ENCODE data around the gene PIF1.
A peak's percentile ranks its signal among the peaks of the same experiment; 100 is the strongest.

The PIF1 gene

GRCh38 chr15:64847876-64848716 is 22.6 kb upstream of the PIF1 start:
- H3K27me3 ChIP-seq (ENCODE audit: control insufficient read depth in 1 of 2, insufficient read depth in 2 of 2, low read length in 2 of 2) = no peaks in the 10 kb centered on the region
- H3K9ac ChIP-seq (ENCODE audit: low read depth in 1 of 2, low read length in 2 of 2) = no peak overlapping the region
- no peaks in the 10 kb centered on the region for H3K9me3 ChIP-seq (ENCODE audit: control insufficient read depth in 1 of 2, low read length in 2 of 2)
- peaks cover 37 to 49% of the 10 kb centered on the region in 2 donors for H3K4me1 ChIP-seq (ENCODE audit: control insufficient read depth in 1 of 2, insufficient read depth in 2 of 2, low read length in 2 of 2)
- H3K4me3 ChIP-seq (ENCODE audit: low read depth in 1 of 2, low read length in 2 of 2) = no peak overlapping the region
- peaks cover 0 to 3% of the 10 kb centered on the region in 2 donors for H3K36me3 ChIP-seq (ENCODE audit: control insufficient read depth in 1 of 2, insufficient read depth in 2 of 2, low read length in 2 of 2)
- no peak overlapping the region for H3K27ac ChIP-seq (ENCODE audit: low read depth, low read length)

- no peaks in the 10 kb centered on the region for H3K9me3 ChIP-seq (ENCODE audit: control insufficient read depth in 1 of 2, low read length in 2 of 2)
- peaks cover 0 to 3% of the 10 kb centered on the region in 2 donors for H3K36me3 ChIP-seq (ENCODE audit: control insufficient read depth in 1 of 2, insufficient read depth in 2 of 2, low read length in 2 of 2)
- no peak overlapping the region for H3K4me3 ChIP-seq (ENCODE audit: low read depth in 1 of 2, low read length in 2 of 2)
- no peaks in the 10 kb centered on the region for H3K27me3 ChIP-seq (ENCODE audit: control insufficient read depth in 1 of 2, insufficient read depth in 2 of 2, low read length in 2 of 2)
- no peak overlapping the region for H3K9ac ChIP-seq (ENCODE audit: low read depth in 1 of 2, low read length in 2 of 2)
- H3K4me1 ChIP-seq (ENCODE audit: control insufficient read depth in 1 of 2, insufficient read depth in 2 of 2, low read length in 2 of 2) = peaks cover 36 to 55% of the 10 kb centered on the region in 2 donors
- no peak overlapping the region for H3K27ac ChIP-seq (ENCODE audit: low read depth, low read length)
These were observed 22.0 kb upstream of the PIF1 start for GRCh38 chr15:64847448-64847847.

GRCh38 chr15:64847016-64847415 is 21.6 kb upstream of the PIF1 start:
- H3K4me1 ChIP-seq (ENCODE audit: control insufficient read depth in 1 of 2, insufficient read depth in 2 of 2, low read length in 2 of 2) = peaks cover 32 to 57% of the 10 kb centered on the region in 2 donors

GRCh38 chr15:64845831-64846595 is 20.6 kb upstream of the PIF1 start:
- Histone ChIP-seq H3K9me3 (ENCODE audit: control insufficient read depth in 1 of 2, low read length in 2 of 2) (no peaks in the 10 kb centered on the region), H3K9ac (ENCODE audit: low read depth in 1 of 2, low read length in 2 of 2) (peak overlapping the region in 1 of 2 donors; percentile 30), H3K4me1 (ENCODE audit: control insufficient read depth in 1 of 2, insufficient read depth in 2 of 2, low read length in 2 of 2) (peaks cover 29 to 52% of the 10 kb centered on the region in 2 donors), H3K27ac (ENCODE audit: low read depth, low read length) (peak overlapping the region; percentile 58), H3K4me3 (ENCODE audit: low read depth in 1 of 2, low read length in 2 of 2) (peak overlapping the region; percentile 59 to 84), H3K36me3 (ENCODE audit: control insufficient read depth in 1 of 2, insufficient read depth in 2 of 2, low read length in 2 of 2) (peaks cover 0 to 3% of the 10 kb centered on the region in 2 donors), H3K27me3 (ENCODE audit: control insufficient read depth in 1 of 2, insufficient read depth in 2 of 2, low read length in 2 of 2) (no peaks in the 10 kb centered on the region)

More at GRCh38 chr15:64847016-64847415, 21.6 kb upstream of the PIF1 start:
- no peak overlapping the region for H3K4me3 ChIP-seq (ENCODE audit: low read depth in 1 of 2, low read length in 2 of 2)
- H3K9ac ChIP-seq (ENCODE audit: low read depth in 1 of 2, low read length in 2 of 2) = no peak overlapping the region
- no peaks in the 10 kb centered on the region for H3K9me3 ChIP-seq (ENCODE audit: control insufficient read depth in 1 of 2, low read length in 2 of 2)
- no peaks in the 10 kb centered on the region for H3K27me3 ChIP-seq (ENCODE audit: control insufficient read depth in 1 of 2, insufficient read depth in 2 of 2, low read length in 2 of 2)
- H3K36me3 ChIP-seq (ENCODE audit: control insufficient read depth in 1 of 2, insufficient read depth in 2 of 2, low read length in 2 of 2) = peaks cover 0 to 3% of the 10 kb centered on the region in 2 donors
- no peak overlapping the region for H3K27ac ChIP-seq (ENCODE audit: low read depth, low read length)

- Histone ChIP-seq H3K4me3 (ENCODE audit: low read depth in 1 of 2, low read length in 2 of 2) (peak overlapping the region; percentile 59 to 84), H3K4me1 (ENCODE audit: control insufficient read depth in 1 of 2, insufficient read depth in 2 of 2, low read length in 2 of 2) (peaks cover 26 to 48% of the 10 kb centered on the region in 2 donors), H3K9me3 (ENCODE audit: control insufficient read depth in 1 of 2, low read length in 2 of 2) (no peaks in the 10 kb centered on the region), H3K27ac (ENCODE audit: low read depth, low read length) (peak overlapping the region; percentile 58), H3K27me3 (ENCODE audit: control insufficient read depth in 1 of 2, insufficient read depth in 2 of 2, low read length in 2 of 2) (no peaks in the 10 kb centered on the region), H3K9ac (ENCODE audit: low read depth in 1 of 2, low read length in 2 of 2) (peak overlapping the region in 1 of 2 donors; percentile 30), H3K36me3 (ENCODE audit: control insufficient read depth in 1 of 2, insufficient read depth in 2 of 2, low read length in 2 of 2) (no peaks in the 10 kb centered on the region)
These were observed 19.8 kb upstream of the PIF1 start for GRCh38 chr15:64845183-64845611.

GRCh38 chr15:64844576-64845145 is 19.2 kb upstream of the PIF1 start:
- H3K9ac ChIP-seq (ENCODE audit: low read depth in 1 of 2, low read length in 2 of 2) = peak overlapping the region; percentile 55 to 60
- H3K27me3 ChIP-seq (ENCODE audit: control insufficient read depth in 1 of 2, insufficient read depth in 2 of 2, low read length in 2 of 2) = no peaks in the 10 kb centered on the region
- H3K4me1 ChIP-seq (ENCODE audit: control insufficient read depth in 1 of 2, insufficient read depth in 2 of 2, low read length in 2 of 2) = peaks cover 26 to 48% of the 10 kb centered on the region in 2 donors
- H3K36me3 ChIP-seq (ENCODE audit: control insufficient read depth in 1 of 2, insufficient read depth in 2 of 2, low read length in 2 of 2) = no peaks in the 10 kb centered on the region
- no peaks in the 10 kb centered on the region for H3K9me3 ChIP-seq (ENCODE audit: control insufficient read depth in 1 of 2, low read length in 2 of 2)
- H3K27ac ChIP-seq (ENCODE audit: low read depth, low read length) = peak overlapping the region; percentile 59
- peak overlapping the region; percentile 59 to 84 for H3K4me3 ChIP-seq (ENCODE audit: low read depth in 1 of 2, low read length in 2 of 2)

GRCh38 chr15:64843991-64844390 is 18.5 kb upstream of the PIF1 start:
- H3K4me3 ChIP-seq (ENCODE audit: low read depth in 1 of 2, low read length in 2 of 2) = peak overlapping the region; percentile 59 to 84
- H3K27ac ChIP-seq (ENCODE audit: low read depth, low read length) = peak overlapping the region; percentile 59
- no peaks in the 10 kb centered on the region for H3K36me3 ChIP-seq (ENCODE audit: control insufficient read depth in 1 of 2, insufficient read depth in 2 of 2, low read length in 2 of 2)
- no peaks in the 10 kb centered on the region for H3K9me3 ChIP-seq (ENCODE audit: control insufficient read depth in 1 of 2, low read length in 2 of 2)
- H3K4me1 ChIP-seq (ENCODE audit: control insufficient read depth in 1 of 2, insufficient read depth in 2 of 2, low read length in 2 of 2) = peaks cover 26 to 48% of the 10 kb centered on the region in 2 donors
- H3K9ac ChIP-seq (ENCODE audit: low read depth in 1 of 2, low read length in 2 of 2) = peak overlapping the region; percentile 55 to 60
- no peaks in the 10 kb centered on the region for H3K27me3 ChIP-seq (ENCODE audit: control insufficient read depth in 1 of 2, insufficient read depth in 2 of 2, low read length in 2 of 2)

GRCh38 chr15:64842986-64843561 is 17.6 kb upstream of the PIF1 start:
- peak overlapping the region; percentile 83 to 84 for H3K4me3 ChIP-seq (ENCODE audit: low read depth in 1 of 2, low read length in 2 of 2)
- H3K36me3 ChIP-seq (ENCODE audit: control insufficient read depth in 1 of 2, insufficient read depth in 2 of 2, low read length in 2 of 2) = no peaks in the 10 kb centered on the region
- H3K27ac ChIP-seq (ENCODE audit: low read depth, low read length) = peak overlapping the region; percentile 84

GRCh38 chr15:64842096-64842939 is 16.9 kb upstream of the PIF1 start:
- Histone ChIP-seq H3K4me1 (ENCODE audit: control insufficient read depth in 1 of 2, insufficient read depth in 2 of 2, low read length in 2 of 2) (peaks cover 26 to 42% of the 10 kb centered on the region in 2 donors), H3K27ac (ENCODE audit: low read depth, low read length) (peak overlapping the region; percentile 84), H3K9me3 (ENCODE audit: control insufficient read depth in 1 of 2, low read length in 2 of 2) (no peaks in the 10 kb centered on the region), H3K4me3 (ENCODE audit: low read depth in 1 of 2, low read length in 2 of 2) (peak overlapping the region; percentile 83 to 84), H3K9ac (ENCODE audit: low read depth in 1 of 2, low read length in 2 of 2) (peak overlapping the region; percentile 71 to 88), H3K36me3 (ENCODE audit: control insufficient read depth in 1 of 2, insufficient read depth in 2 of 2, low read length in 2 of 2) (no peaks in the 10 kb centered on the region), H3K27me3 (ENCODE audit: control insufficient read depth in 1 of 2, insufficient read depth in 2 of 2, low read length in 2 of 2) (no peaks in the 10 kb centered on the region)

More at GRCh38 chr15:64842986-64843561, 17.6 kb upstream of the PIF1 start:
- Histone ChIP-seq H3K4me1 (ENCODE audit: control insufficient read depth in 1 of 2, insufficient read depth in 2 of 2, low read length in 2 of 2) (peaks cover 26 to 48% of the 10 kb centered on the region in 2 donors), H3K9ac (ENCODE audit: low read depth in 1 of 2, low read length in 2 of 2) (peak overlapping the region; percentile 71 to 88), H3K9me3 (ENCODE audit: control insufficient read depth in 1 of 2, low read length in 2 of 2) (no peaks in the 10 kb centered on the region), H3K27me3 (ENCODE audit: control insufficient read depth in 1 of 2, insufficient read depth in 2 of 2, low read length in 2 of 2) (no peaks in the 10 kb centered on the region)
